ENCODE results near the gene CSF1. TPM values are rescaled to one million over a fixed set of nuclear protein-coding genes. Genes with fewer than 3 reads are reported as not detected.

CSF1 gene
- polyA plus RNA-seq, 1 of the 3 experiments (the other 2 are of a cell fraction), result 31.9 TPM

DNA sequence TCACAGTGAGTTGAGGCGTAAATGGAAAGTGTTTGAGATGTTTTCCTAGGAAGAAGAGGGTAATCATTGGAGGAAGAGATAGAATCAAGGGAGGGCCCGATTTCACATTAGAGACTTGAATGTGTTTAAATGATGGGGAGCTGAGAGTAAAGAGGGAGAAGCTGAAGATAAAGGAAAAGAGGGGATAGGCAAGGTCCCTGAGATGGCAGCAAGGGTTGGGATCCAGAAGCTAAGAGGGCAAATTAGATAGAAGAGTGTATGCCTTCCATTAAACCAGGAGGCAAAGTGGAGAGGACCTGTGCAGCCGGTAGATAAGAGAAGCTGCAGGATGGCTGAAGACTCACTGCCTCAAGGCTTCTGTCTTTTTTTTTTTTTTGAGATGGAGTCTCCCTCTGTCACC is 21.6 kb upstream of the CSF1 start:
- Histone ChIP-seq H3K79me2 (ENCODE audit: insufficient read depth) (no peaks in the 10 kb centered on the region), H3K9me3 (no peaks in the 10 kb centered on the region), H3K27me3 (ENCODE audit: insufficient read depth) (no peaks in the 10 kb centered on the region), H3K27ac (ENCODE audit: low read depth in 2 of 2, low read length in 1 of 2) (no peak overlapping the region), H3K36me3 (replicated peaks in 1 of 2; ENCODE audit: control insufficient read depth in 1 of 2, insufficient read depth in 2 of 2, low read length in 1 of 2) (no peaks in the 10 kb centered on the region), H3K9me2 (no peaks in the 10 kb centered on the region), H3K4me3 (ENCODE audit: low read depth in 2 of 2, low read length in 1 of 2) (no peak overlapping the region), H3K9ac (no peak overlapping the region), H3F3A (replicated peaks; ENCODE audit: insufficient read depth) (no peaks in the 10 kb centered on the region), H3K4me1 (ENCODE audit: control insufficient read depth in 1 of 2, insufficient read depth in 2 of 2, low read depth in 1 of 2, low read length in 1 of 2) (peaks cover 0 to 4% of the 10 kb centered on the region in 2 experiments; a peak in 1 of 4 replicates), H4K20me1 (ENCODE audit: insufficient read depth) (no peaks in the 10 kb centered on the region), H2AFZ (ENCODE audit: low read depth) (no peak overlapping the region), H3K4me2 (no peak overlapping the region)
- 85% methylated on average over 3 of the region's 3 CpGs for WGBS (ENCODE audit: low lambda C conversion rate)
- no peak for DNase-seq
- ChIA-PET CTCF (interaction anchor here (1.0 to 1.1 kb wide), 2 partner anchors 22 to 95 kb away, joined by 3 read pairs; partner anchors contain the start of genes AHCYL1 and CSF1), POLR2A (no interaction called here)
- TF ChIP-seq NFIC (IDR thresholded peaks at IDR 0.05; ENCODE audit: borderline replicate concordance) (no peak), TCF12 (IDR thresholded peaks at IDR 0.05) (no peak), RXRA (IDR thresholded peaks at IDR 0.05; ENCODE audit: borderline replicate concordance, low read depth) (no peak), SIN3A (IDR thresholded peaks at IDR 0.05; ENCODE audit: borderline replicate concordance, low read depth, low read length) (no peak), EP300 (IDR thresholded peaks at IDR 0.05; ENCODE audit: borderline replicate concordance in 1 of 2, low read depth in 1 of 2, low read length in 1 of 2) (no peak), JUND (IDR thresholded peaks at IDR 0.05) (no peak), RAD21 (IDR thresholded peaks at IDR 0.05; ENCODE audit: low read length) (no peak)

DNA sequence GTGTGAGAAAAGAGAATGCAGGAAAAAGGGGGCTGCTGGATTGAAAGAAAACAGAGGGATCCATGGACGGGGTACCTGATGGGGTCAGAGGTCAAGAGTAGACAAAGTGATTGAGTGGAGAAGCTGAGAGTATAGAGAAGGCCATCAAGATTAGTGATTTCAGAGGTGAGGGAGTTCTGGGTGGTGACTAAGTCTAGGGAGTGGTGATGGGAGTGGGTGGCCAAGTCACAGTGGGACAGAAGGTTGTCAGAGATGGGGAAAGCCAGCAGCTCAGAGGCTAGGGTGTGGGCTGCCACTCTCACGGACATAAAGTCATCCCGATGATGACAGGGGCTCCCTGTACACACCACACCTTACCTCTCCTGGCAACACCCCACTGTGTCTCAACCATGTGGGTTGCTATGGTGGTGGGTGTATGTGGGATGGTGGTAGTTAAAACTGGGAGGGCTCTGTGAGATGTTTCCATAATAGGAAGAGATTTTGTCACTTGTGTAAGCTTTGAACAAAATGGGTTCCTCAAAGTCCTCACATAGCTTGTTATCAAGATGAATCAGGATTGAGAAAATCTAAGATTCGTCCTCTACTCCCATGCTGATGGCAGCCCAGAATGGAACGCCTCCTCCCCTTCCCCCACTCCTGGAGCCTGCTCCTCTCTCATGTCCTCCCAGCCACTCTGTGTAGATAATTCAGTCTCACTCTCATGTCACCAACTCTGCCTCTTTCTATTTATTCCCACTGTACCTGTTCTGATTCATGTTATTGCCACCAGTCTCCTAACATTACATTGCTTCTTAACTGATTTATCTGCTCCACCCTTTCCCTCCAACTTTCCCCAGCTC is 20.3 kb upstream of the CSF1 start:
- Histone ChIP-seq H3K9me2 (no peaks in the 10 kb centered on the region), H4K20me1 (ENCODE audit: insufficient read depth) (no peaks in the 10 kb centered on the region), H3K36me3 (replicated peaks in 1 of 2; ENCODE audit: control insufficient read depth in 1 of 2, insufficient read depth in 2 of 2, low read length in 1 of 2) (no peaks in the 10 kb centered on the region), H3K4me3 (ENCODE audit: low read depth in 2 of 2, low read length in 1 of 2) (no peak overlapping the region), H3K27ac (ENCODE audit: low read depth in 2 of 2, low read length in 1 of 2) (no peak overlapping the region), H2AFZ (ENCODE audit: low read depth) (no peak overlapping the region), H3K9me3 (no peaks in the 10 kb centered on the region), H3K4me2 (no peak overlapping the region), H3K27me3 (ENCODE audit: insufficient read depth) (no peaks in the 10 kb centered on the region), H3K4me1 (ENCODE audit: control insufficient read depth in 1 of 2, insufficient read depth in 2 of 2, low read depth in 1 of 2, low read length in 1 of 2) (peaks cover 0 to 4% of the 10 kb centered on the region in 2 experiments; a peak in 1 of 4 replicates), H3K9ac (no peak overlapping the region), H3F3A (replicated peaks; ENCODE audit: insufficient read depth) (no peaks in the 10 kb centered on the region), H3K79me2 (ENCODE audit: insufficient read depth) (no peaks in the 10 kb centered on the region)
- CTCF ChIA-PET, result interaction anchor here (0.6 to 1.1 kb wide), 4 partner anchors 21 to 114 kb away, joined by 3 read pairs; partner anchors contain the start of genes AHCYL1 and CSF1
- POLR2A ChIA-PET, result no interaction called here
- WGBS (ENCODE audit: low lambda C conversion rate), result 88% methylated on average over 5 of the region's 5 CpGs
- DNase-seq, result no peak
- TF ChIP-seq YY1 (IDR thresholded peaks at IDR 0.05; ENCODE audit: low read depth), result no peak
- TF ChIP-seq SMC3 (IDR thresholded peaks at IDR 0.05; ENCODE audit: low read depth, low read length), result no peak
- TF ChIP-seq EZH2phosphoT487 (IDR thresholded peaks at IDR 0.05; ENCODE audit: borderline replicate concordance, low read depth), result no peak
- TF ChIP-seq, protein P1, sequence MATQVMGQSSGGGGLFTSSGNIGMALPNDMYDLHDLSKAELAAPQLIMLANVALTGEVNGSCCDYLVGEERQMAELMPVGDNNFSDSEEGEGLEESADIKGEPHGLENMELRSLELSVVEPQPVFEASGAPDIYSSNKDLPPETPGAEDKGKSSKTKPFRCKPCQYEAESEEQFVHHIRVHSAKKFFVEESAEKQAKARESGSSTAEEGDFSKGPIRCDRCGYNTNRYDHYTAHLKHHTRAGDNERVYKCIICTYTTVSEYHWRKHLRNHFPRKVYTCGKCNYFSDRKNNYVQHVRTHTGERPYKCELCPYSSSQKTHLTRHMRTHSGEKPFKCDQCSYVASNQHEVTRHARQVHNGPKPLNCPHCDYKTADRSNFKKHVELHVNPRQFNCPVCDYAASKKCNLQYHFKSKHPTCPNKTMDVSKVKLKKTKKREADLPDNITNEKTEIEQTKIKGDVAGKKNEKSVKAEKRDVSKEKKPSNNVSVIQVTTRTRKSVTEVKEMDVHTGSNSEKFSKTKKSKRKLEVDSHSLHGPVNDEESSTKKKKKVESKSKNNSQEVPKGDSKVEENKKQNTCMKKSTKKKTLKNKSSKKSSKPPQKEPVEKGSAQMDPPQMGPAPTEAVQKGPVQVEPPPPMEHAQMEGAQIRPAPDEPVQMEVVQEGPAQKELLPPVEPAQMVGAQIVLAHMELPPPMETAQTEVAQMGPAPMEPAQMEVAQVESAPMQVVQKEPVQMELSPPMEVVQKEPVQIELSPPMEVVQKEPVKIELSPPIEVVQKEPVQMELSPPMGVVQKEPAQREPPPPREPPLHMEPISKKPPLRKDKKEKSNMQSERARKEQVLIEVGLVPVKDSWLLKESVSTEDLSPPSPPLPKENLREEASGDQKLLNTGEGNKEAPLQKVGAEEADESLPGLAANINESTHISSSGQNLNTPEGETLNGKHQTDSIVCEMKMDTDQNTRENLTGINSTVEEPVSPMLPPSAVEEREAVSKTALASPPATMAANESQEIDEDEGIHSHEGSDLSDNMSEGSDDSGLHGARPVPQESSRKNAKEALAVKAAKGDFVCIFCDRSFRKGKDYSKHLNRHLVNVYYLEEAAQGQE (IDR thresholded peaks at IDR 0.05; ENCODE audit: low read depth, low read length), result no peak
- TF ChIP-seq, protein P2, sequence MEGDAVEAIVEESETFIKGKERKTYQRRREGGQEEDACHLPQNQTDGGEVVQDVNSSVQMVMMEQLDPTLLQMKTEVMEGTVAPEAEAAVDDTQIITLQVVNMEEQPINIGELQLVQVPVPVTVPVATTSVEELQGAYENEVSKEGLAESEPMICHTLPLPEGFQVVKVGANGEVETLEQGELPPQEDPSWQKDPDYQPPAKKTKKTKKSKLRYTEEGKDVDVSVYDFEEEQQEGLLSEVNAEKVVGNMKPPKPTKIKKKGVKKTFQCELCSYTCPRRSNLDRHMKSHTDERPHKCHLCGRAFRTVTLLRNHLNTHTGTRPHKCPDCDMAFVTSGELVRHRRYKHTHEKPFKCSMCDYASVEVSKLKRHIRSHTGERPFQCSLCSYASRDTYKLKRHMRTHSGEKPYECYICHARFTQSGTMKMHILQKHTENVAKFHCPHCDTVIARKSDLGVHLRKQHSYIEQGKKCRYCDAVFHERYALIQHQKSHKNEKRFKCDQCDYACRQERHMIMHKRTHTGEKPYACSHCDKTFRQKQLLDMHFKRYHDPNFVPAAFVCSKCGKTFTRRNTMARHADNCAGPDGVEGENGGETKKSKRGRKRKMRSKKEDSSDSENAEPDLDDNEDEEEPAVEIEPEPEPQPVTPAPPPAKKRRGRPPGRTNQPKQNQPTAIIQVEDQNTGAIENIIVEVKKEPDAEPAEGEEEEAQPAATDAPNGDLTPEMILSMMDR (IDR thresholded peaks at IDR 0.05), result no peak
- no peak for TF ChIP-seq NRF1 (IDR thresholded peaks at IDR 0.05; ENCODE audit: low read depth, low read length)
- TF ChIP-seq RFX5 (IDR thresholded peaks at IDR 0.05; ENCODE audit: low read length), result no peak
- TF ChIP-seq POLR2AphosphoS5 (IDR thresholded peaks at IDR 0.05; ENCODE audit: low read depth, low read length), result no peak
- TF ChIP-seq MXI1 (IDR thresholded peaks at IDR 0.05; ENCODE audit: low read depth, low read length), result no peak
- no peak for TF ChIP-seq NFIC (IDR thresholded peaks at IDR 0.05; ENCODE audit: borderline replicate concordance)
- TF ChIP-seq, protein P3, sequence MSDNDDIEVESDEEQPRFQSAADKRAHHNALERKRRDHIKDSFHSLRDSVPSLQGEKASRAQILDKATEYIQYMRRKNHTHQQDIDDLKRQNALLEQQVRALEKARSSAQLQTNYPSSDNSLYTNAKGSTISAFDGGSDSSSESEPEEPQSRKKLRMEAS (IDR thresholded peaks at IDR 0.05; ENCODE audit: low read depth), result no peak
- TF ChIP-seq JUND (IDR thresholded peaks at IDR 0.05), result no peak
- no peak for TF ChIP-seq TCF12 (IDR thresholded peaks at IDR 0.05)
- no peak for TF ChIP-seq CHD2 (IDR thresholded peaks at IDR 0.05; ENCODE audit: low read length, partially characterized antibody)
- TF ChIP-seq, protein P4, sequence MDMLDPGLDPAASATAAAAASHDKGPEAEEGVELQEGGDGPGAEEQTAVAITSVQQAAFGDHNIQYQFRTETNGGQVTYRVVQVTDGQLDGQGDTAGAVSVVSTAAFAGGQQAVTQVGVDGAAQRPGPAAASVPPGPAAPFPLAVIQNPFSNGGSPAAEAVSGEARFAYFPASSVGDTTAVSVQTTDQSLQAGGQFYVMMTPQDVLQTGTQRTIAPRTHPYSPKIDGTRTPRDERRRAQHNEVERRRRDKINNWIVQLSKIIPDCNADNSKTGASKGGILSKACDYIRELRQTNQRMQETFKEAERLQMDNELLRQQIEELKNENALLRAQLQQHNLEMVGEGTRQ (IDR thresholded peaks at IDR 0.05; ENCODE audit: borderline replicate concordance, low read depth, low read length), result no peak
- TF ChIP-seq GATA2 (CRISPR knock-in tag; IDR thresholded peaks at IDR 0.05), result no peak
- TF ChIP-seq FOXJ3 (CRISPR knock-in tag; IDR thresholded peaks at IDR 0.05), result no peak

Data from SK-N-SH (cell line).